Measurements from ENCODE around the gene YEATS2.
"Not testable (repeated sequence)": the region's sequence is repeated elsewhere in the genome, so short reads cannot be mapped to it uniquely, and the experiment has no call there.

Gene YEATS2

DNA sequence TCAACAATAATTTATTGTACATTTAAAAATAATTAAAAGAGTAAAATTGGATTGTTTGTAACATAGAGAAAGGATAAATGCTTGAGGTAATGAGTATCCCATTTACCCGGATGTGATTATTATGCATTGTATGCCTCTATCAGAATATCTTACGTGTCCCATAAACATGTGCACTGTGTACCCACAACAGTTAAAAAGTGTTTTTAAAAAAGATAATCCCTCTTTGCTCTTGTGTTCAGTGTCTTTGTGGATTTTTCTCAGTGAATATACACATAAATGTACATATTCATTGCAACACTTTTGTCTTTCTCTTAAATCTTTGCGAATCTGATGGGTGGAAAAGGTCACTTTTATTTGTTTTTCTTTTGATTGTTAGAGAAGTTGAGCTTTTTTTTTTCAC is 20.4 kb downstream of the YEATS2 start:
- H3K36me3 ChIP-seq (ENCODE audit: control insufficient read depth, insufficient read depth, low read length, severe bottlenecking) = peaks cover 60% of the 10 kb centered on the region

DNA sequence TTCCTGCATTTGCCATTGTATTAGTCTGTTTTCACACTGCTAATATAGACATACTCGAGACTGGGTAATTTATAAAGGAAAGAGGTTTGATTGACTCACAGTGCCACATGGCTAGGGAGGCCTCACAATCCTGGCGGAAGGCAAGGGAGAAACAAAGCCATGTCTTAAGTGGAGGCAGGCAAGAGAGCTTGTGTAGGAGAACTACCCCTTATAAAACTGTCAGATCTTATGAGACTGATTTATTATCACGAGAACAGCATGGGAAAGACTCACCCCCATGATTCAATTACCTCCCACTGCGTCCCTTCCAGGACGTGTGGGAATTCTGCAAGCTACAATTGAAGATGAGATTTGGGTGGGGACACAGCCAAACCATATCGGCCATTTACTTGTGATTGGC is 27.8 kb downstream of the YEATS2 start:
- Histone ChIP-seq H3K4me1 (ENCODE audit: control insufficient read depth, insufficient read depth, low read length) (no peaks in the 10 kb centered on the region), H3K9me3 (ENCODE audit: control insufficient read depth, low read length) (no peaks in the 10 kb centered on the region), H3K4me3 (ENCODE audit: low read length) (no peak overlapping the region), H3K27me3 (replicated peaks; ENCODE audit: control insufficient read depth, insufficient read depth, low read length) (no peaks in the 10 kb centered on the region), H3K36me3 (ENCODE audit: control insufficient read depth, insufficient read depth, low read length, severe bottlenecking) (peaks cover 83% of the 10 kb centered on the region), H3K9ac (ENCODE audit: low read length) (no peak overlapping the region)
- DNase-seq (ENCODE audit: low read depth) = no peak

More for the DNA sequence above, 20.4 kb downstream of the YEATS2 start:
- no peaks in the 10 kb centered on the region for H3K9me3 ChIP-seq (ENCODE audit: control insufficient read depth, low read length)
- no peaks in the 10 kb centered on the region for H3K27me3 ChIP-seq (replicated peaks; ENCODE audit: control insufficient read depth, insufficient read depth, low read length)
- H3K9ac ChIP-seq (ENCODE audit: low read length) = no peak overlapping the region
- H3K4me3 ChIP-seq (ENCODE audit: low read length) = no peak overlapping the region
- no peak for DNase-seq (ENCODE audit: low read depth)
- no peaks in the 10 kb centered on the region for H3K4me1 ChIP-seq (ENCODE audit: control insufficient read depth, insufficient read depth, low read length)

DNA sequence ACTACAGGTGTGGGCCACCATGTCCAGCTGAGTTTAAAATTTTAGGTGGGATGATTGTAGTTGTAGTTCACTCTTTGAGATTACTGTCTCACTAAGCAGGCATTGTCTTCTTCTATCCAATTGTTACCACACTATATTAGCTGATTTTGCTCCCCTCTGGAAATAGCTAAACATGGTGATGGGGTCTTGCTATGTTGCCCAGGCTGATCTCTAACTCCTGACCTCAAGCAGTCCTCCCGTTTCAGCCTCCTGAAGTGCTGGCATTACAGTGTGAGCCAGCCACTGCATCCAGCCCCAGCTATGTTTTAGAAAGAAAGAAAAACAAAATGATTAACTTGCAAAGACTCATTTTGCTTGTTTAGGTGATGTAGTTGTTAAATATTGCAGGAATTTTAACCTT is 30.6 kb downstream of the YEATS2 start:
- no peaks in the 10 kb centered on the region for H3K4me1 ChIP-seq (ENCODE audit: control insufficient read depth, insufficient read depth, low read length)
- peaks cover 77% of the 10 kb centered on the region for H3K36me3 ChIP-seq (ENCODE audit: control insufficient read depth, insufficient read depth, low read length, severe bottlenecking)

DNA sequence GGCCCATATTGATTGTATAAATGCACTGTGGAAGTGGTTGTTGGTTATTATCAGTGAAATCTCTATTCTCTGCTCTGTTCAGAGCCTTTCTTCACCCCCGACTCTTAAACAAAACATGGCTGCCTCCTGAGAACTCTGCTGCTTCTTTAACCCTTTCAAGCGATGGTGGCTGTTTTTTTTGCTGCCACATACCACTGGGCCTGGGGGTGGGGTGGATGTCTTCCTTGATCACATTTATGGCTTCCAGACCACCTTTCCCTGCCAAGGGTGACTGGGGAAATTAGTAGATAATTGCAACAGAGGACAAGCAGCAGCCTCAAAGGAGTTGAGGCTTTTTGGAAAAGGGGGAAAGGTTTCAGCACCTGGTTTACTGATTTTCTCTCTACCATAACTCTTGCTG is 32.8 kb downstream of the YEATS2 start:
- peaks cover 70% of the 10 kb centered on the region for H3K36me3 ChIP-seq (ENCODE audit: control insufficient read depth, insufficient read depth, low read length, severe bottlenecking)
- DNase-seq (ENCODE audit: low read depth) = no peak
- H3K9me3 ChIP-seq (ENCODE audit: control insufficient read depth, low read length) = no peaks in the 10 kb centered on the region
- no peaks in the 10 kb centered on the region for H3K27me3 ChIP-seq (replicated peaks; ENCODE audit: control insufficient read depth, insufficient read depth, low read length)
- no peak overlapping the region for H3K9ac ChIP-seq (ENCODE audit: low read length)
- H3K4me3 ChIP-seq (ENCODE audit: low read length) = no peak overlapping the region
- H3K4me1 ChIP-seq (ENCODE audit: control insufficient read depth, insufficient read depth, low read length) = peaks cover 12% of the 10 kb centered on the region

More for the DNA sequence above, 30.6 kb downstream of the YEATS2 start:
- no peak overlapping the region for H3K9ac ChIP-seq (ENCODE audit: low read length)
- no peaks in the 10 kb centered on the region for H3K27me3 ChIP-seq (replicated peaks; ENCODE audit: control insufficient read depth, insufficient read depth, low read length)
- H3K4me3 ChIP-seq (ENCODE audit: low read length) = no peak overlapping the region
- H3K9me3 ChIP-seq (ENCODE audit: control insufficient read depth, low read length) = no peaks in the 10 kb centered on the region
- DNase-seq (ENCODE audit: low read depth) = no peak

DNA sequence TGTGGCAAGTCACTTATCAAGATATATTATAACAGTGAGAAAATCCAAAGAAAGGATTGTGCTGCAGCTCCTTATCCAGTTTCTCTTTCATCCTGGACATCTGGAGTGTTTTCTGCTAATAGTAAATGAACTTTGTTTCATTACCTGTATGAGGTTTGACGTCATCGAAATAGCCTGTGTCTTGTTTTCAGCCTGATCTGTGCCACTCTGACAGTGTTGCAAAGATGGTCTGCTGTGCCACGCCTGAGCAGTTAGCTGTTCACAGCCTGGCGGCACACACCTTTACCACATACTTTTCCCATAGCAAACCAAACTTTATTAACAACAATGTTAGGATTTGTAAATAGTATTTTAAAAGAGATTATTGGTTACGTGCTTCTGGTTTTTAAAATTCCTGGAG is 34.0 kb downstream of the YEATS2 start:
- Histone ChIP-seq H3K4me1 (ENCODE audit: control insufficient read depth, insufficient read depth, low read length) (peaks cover 22% of the 10 kb centered on the region), H3K9ac (ENCODE audit: low read length) (no peak overlapping the region), H3K9me3 (ENCODE audit: control insufficient read depth, low read length) (no peaks in the 10 kb centered on the region), H3K4me3 (ENCODE audit: low read length) (no peak overlapping the region), H3K36me3 (ENCODE audit: control insufficient read depth, insufficient read depth, low read length, severe bottlenecking) (peaks cover 61% of the 10 kb centered on the region), H3K27me3 (replicated peaks; ENCODE audit: control insufficient read depth, insufficient read depth, low read length) (no peaks in the 10 kb centered on the region)
- no peak for DNase-seq (ENCODE audit: low read depth)

DNA sequence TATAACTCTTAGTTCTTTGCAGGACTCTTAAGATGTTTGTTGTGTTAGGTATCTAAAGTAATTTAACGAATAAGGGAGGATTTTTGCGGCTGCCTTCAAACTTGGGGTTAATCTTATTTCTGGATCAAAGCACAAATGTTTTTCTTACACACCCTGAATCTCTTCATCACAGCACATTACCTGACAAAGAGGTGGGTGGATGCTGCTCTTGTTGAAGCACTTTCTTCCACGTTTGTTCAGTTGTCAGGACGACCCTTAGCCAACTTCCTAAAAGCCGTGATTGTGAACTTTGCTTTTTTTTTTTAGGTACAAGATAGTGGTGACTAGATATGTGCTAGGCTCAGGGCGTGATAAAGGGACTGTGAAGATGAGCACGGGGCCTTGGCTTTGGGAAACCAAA is 36.0 kb downstream of the YEATS2 start:
- Histone ChIP-seq H3K4me3 (ENCODE audit: low read length) (no peak overlapping the region), H3K9ac (ENCODE audit: low read length) (no peak overlapping the region), H3K4me1 (ENCODE audit: control insufficient read depth, insufficient read depth, low read length) (peaks cover 22% of the 10 kb centered on the region), H3K27me3 (replicated peaks; ENCODE audit: control insufficient read depth, insufficient read depth, low read length) (no peaks in the 10 kb centered on the region), H3K9me3 (ENCODE audit: control insufficient read depth, low read length) (no peaks in the 10 kb centered on the region), H3K36me3 (ENCODE audit: control insufficient read depth, insufficient read depth, low read length, severe bottlenecking) (peaks cover 56% of the 10 kb centered on the region)
- DNase-seq (ENCODE audit: low read depth) = no peak

DNA sequence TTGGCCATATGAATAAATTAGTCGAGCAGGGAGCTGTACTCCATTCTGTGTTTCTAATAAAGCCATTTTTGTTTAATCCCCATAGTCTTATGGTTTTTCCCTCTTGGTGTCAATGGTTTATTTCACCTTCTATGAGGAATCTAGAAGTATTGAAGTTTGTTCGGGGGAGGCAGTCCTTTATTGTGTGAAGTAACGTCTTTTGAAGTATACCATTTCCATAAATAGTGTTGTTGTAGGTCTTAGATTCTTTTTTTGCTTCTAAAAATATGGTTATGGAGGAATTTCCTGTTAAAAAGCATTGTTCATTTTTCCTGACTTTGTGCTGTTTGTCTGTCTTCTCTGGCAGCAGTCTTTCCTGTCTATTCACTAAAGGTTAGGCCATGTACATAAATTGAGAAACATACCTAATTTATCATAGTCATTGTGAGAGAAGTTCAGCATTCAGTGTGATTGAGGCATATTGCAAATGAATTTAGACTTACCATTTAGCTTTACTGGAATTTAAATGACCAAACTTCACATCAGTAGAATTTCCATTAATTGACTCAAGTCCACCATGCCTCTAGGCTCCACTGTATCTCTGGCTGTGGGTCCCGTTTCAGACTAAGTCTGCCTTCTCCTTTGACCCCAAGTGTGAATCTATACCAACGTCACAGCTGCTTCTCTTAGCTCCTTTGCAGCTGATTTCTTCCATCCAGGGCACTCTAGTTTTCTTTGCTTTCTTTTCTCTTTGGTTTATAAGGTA is 37.3 kb downstream of the YEATS2 start:
- no peaks in the 10 kb centered on the region for H3K27me3 ChIP-seq (replicated peaks; ENCODE audit: control insufficient read depth, insufficient read depth, low read length)
- peak; percentile 24 for DNase-seq (ENCODE audit: low read depth)
- peaks cover 22% of the 10 kb centered on the region for H3K4me1 ChIP-seq (ENCODE audit: control insufficient read depth, insufficient read depth, low read length)
- no peaks in the 10 kb centered on the region for H3K9me3 ChIP-seq (ENCODE audit: control insufficient read depth, low read length)
- H3K9ac ChIP-seq (ENCODE audit: low read length) = no peak overlapping the region
- no peak overlapping the region for H3K4me3 ChIP-seq (ENCODE audit: low read length)
- H3K36me3 ChIP-seq (ENCODE audit: control insufficient read depth, insufficient read depth, low read length, severe bottlenecking) = peaks cover 45% of the 10 kb centered on the region

DNA sequence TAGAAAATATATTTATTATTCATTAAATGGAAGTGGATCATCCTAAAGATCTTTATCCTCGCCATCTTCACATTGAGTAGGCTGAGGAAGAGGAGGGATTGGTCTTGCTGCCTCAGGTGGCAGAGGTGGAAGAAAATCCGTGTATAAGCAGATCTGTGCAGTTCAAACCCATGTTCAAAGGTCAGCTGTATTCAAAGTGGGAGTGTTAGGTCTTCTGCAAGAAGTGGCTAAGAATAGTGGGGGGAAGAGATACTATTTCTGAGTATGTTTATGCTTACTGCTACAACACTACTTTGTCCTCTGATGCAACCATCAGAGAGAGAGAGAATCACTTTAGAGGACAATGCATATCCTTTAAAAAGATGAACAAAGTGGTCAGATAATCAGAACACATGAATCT is 39.5 kb downstream of the YEATS2 start:
- Histone ChIP-seq H3K27me3 (replicated peaks; ENCODE audit: control insufficient read depth, insufficient read depth, low read length) (no peaks in the 10 kb centered on the region), H3K9ac (ENCODE audit: low read length) (no peak overlapping the region), H3K9me3 (ENCODE audit: control insufficient read depth, low read length) (no peaks in the 10 kb centered on the region), H3K4me1 (ENCODE audit: control insufficient read depth, insufficient read depth, low read length) (peaks cover 22% of the 10 kb centered on the region), H3K4me3 (ENCODE audit: low read length) (no peak overlapping the region), H3K36me3 (ENCODE audit: control insufficient read depth, insufficient read depth, low read length, severe bottlenecking) (peaks cover 35% of the 10 kb centered on the region)
- no peak for DNase-seq (ENCODE audit: low read depth)

DNA sequence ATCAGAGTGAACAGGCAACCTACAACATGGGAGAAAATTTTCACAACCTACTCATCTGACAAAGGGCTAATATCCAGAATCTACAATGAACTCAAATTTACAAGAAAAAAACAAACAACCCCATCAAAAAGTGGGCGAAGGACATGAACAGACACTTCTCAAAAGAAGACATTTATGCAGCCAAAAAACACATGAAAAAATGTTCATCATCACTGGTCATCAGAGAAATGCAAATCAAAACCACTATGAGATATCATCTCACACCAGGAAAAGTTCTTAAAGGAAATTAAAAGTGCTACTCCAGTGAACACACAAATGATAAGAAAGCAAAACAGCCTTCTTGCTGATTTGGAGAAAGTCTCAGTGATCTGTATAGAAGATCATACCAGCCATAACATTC is 42.6 kb downstream of the YEATS2 start:
- not testable (repeated sequence) for H3K9me3 ChIP-seq (ENCODE audit: control insufficient read depth, low read length); H3K4me3 ChIP-seq (ENCODE audit: low read length); DNase-seq (ENCODE audit: low read depth); H3K9ac ChIP-seq (ENCODE audit: low read length); H3K27me3 ChIP-seq (replicated peaks; ENCODE audit: control insufficient read depth, insufficient read depth, low read length)
- peaks cover 30% of the 10 kb centered on the region for H3K36me3 ChIP-seq (ENCODE audit: control insufficient read depth, insufficient read depth, low read length, severe bottlenecking)
- peaks cover 12% of the 10 kb centered on the region for H3K4me1 ChIP-seq (ENCODE audit: control insufficient read depth, insufficient read depth, low read length)

DNA sequence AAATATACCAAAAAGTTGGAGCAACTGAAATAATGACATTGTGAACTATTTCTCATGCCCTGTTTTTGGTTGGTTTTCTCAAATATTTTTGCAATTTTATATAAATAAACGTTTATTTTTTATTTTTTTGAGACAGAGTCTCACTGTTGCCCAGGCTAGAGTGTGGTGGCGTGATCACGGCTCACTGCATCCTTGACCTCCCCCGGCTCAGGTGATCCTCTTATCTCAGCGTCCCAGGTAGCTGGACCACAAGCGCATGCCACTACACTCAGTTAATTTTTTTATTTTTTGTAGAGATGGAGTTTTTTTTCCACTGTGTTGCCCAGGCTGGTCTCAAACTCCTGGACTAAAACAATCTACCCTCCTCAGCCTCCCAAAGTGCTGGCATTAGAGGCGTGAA is 45.6 kb downstream of the YEATS2 start:
- H3K4me3 ChIP-seq (ENCODE audit: low read length) = no peak overlapping the region
- H3K27me3 ChIP-seq (replicated peaks; ENCODE audit: control insufficient read depth, insufficient read depth, low read length) = no peaks in the 10 kb centered on the region
- H3K36me3 ChIP-seq (ENCODE audit: control insufficient read depth, insufficient read depth, low read length, severe bottlenecking) = peaks cover 31% of the 10 kb centered on the region
- H3K4me1 ChIP-seq (ENCODE audit: control insufficient read depth, insufficient read depth, low read length) = no peaks in the 10 kb centered on the region
- H3K9me3 ChIP-seq (ENCODE audit: control insufficient read depth, low read length) = no peaks in the 10 kb centered on the region
- H3K9ac ChIP-seq (ENCODE audit: low read length) = no peak overlapping the region
- DNase-seq (ENCODE audit: low read depth) = no peak

DNA sequence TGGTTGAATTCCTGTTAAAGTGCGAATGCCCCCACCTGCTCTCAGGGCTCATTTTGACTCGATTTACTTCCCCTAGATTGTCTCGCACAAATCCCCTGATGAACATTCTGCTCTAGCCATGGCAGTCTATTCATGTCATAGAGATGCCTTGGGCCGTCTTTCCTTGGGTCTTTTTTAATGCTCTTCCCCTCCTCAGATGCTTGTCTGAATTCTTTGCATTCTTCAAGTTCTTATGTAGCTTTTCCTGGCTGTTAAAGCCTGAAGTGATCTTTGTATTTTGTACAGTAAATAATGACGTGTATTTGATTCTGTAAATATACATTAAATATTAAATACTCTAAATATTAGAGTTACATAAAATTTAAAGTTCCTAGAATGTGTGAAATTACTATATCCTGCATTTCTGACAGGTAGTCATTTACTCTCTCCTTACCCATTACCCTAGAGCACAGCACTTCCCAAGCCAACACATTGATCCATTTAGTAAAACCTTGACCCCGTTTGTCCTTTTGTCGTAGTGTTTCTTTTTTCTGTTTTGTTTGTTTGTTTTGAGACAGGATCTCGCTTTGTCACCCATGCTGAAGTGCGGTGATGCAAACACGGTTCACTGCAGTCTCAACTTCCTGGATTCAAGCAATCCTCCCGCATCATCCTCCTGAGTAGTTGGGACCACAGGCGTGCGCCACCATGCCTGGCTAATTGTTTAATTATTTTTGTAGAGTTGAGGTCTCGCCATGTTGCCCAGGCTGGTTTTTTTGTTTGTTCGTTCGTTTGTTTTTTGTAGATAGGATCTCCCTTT is 47.9 kb downstream of the YEATS2 start:
- Histone ChIP-seq H3K9me3 (ENCODE audit: control insufficient read depth, low read length) (no peaks in the 10 kb centered on the region), H3K4me1 (ENCODE audit: control insufficient read depth, insufficient read depth, low read length) (no peaks in the 10 kb centered on the region), H3K36me3 (ENCODE audit: control insufficient read depth, insufficient read depth, low read length, severe bottlenecking) (peaks cover 46% of the 10 kb centered on the region), H3K4me3 (ENCODE audit: low read length) (no peak overlapping the region), H3K27me3 (replicated peaks; ENCODE audit: control insufficient read depth, insufficient read depth, low read length) (no peaks in the 10 kb centered on the region), H3K9ac (ENCODE audit: low read length) (no peak overlapping the region)
- DNase-seq (ENCODE audit: low read depth) = peak; percentile 51

Measured in adipocyte (in vitro differentiated cells).